CD1c-positive myeloid dendritic cell (primary cell): ENCODE results near the gene PDHB.
"Not testable (repeated sequence)": the region's sequence is repeated elsewhere in the genome, so short reads cannot be mapped to it uniquely, and the experiment has no call there.

Experiments used
- DNase-seq: peaks from one replicate; pipeline ENCODE4 v3.0.0-alpha.2; 2016; ENCODE audit errors: extremely low spot score

PDHB gene

GRCh38 chr3:58433400-58434167 is at the start of gene PDHB:
TSS of gene PDHB (minus strand) at chr3:58433832. CDS start at chr3:58433809, 23 bp downstream.
- DNase-seq: peak; percentile 93

GRCh38 chr3:58482917-58483636 is 49.4 kb upstream of the PDHB start:
- peak; percentile 50 for DNase-seq

GRCh38 chr3:58480309-58480708 is 46.7 kb upstream of the PDHB start:
- no peak for DNase-seq

- DNase-seq: peak; percentile 59
Observed at GRCh38 chr3:58478781-58479180, 45.1 kb upstream of the PDHB start.

GRCh38 chr3:58474967-58475578 is 41.4 kb upstream of the PDHB start:
- peak; percentile 40 for DNase-seq

- peak; percentile 90 for DNase-seq
Observed at GRCh38 chr3:58474348-58474911, 40.8 kb upstream of the PDHB start.

GRCh38 chr3:58473275-58473674 is 39.6 kb upstream of the PDHB start:
- no peak for DNase-seq

GRCh38 chr3:58471025-58471887 is 37.6 kb upstream of the PDHB start:
- peak; percentile 84 for DNase-seq

GRCh38 chr3:58470363-58471024 is 36.9 kb upstream of the PDHB start:
- no peak for DNase-seq

- no peak for DNase-seq
Observed at GRCh38 chr3:58469096-58469495, 35.5 kb upstream of the PDHB start.

- no peak for DNase-seq
Observed at GRCh38 chr3:58466899-58467563, 33.4 kb upstream of the PDHB start.

GRCh38 chr3:58464866-58465265 is 31.2 kb upstream of the PDHB start:
- peak; percentile 20 for DNase-seq

GRCh38 chr3:58463942-58464271 is 30.3 kb upstream of the PDHB start:
- DNase-seq: no peak

GRCh38 chr3:58463181-58463941 is 29.7 kb upstream of the PDHB start:
- peak; percentile 75 for DNase-seq

- no peak for DNase-seq
Observed at GRCh38 chr3:58462829-58463180, 29.2 kb upstream of the PDHB start.

GRCh38 chr3:58459160-58459559 is 25.5 kb upstream of the PDHB start:
- DNase-seq: no peak

- no peak for DNase-seq
Observed at GRCh38 chr3:58452176-58452575, 18.5 kb upstream of the PDHB start.

- DNase-seq: no peak
Observed at GRCh38 chr3:58441514-58442450, 8.2 kb upstream of the PDHB start.

GRCh38 chr3:58440996-58441355 is 7.3 kb upstream of the PDHB start:
- DNase-seq: not testable (repeated sequence)
